H1 (cell line): Measurements from ENCODE around the gene IQGAP1. TPM values are rescaled to one million over a fixed set of nuclear protein-coding genes. Genes with fewer than 3 reads are reported as not detected.

Source experiments
- CTCF ChIA-PET: fragments of 300-600 bp; sonication (Branson Sonifier 250); formaldehyde crosslinking; loops from one replicate; lab custom pipeline; 2021; ENCODE audit not compliant: partially characterized antibody; lab: Charles Lee
- POLR2A ChIA-PET: fragments of 300-600 bp; sonication (Branson Sonifier 250); formaldehyde crosslinking; loops from one replicate; lab custom pipeline; 2021; ENCODE audit warnings: inconsistent platforms; ENCODE audit not compliant: partially characterized antibody; lab: Charles Lee
- DNase-seq, 2 experiments: peaks; one replicate each; pipeline versions ENCODE4 v3.0.0 to v3.0.0-alpha.2; 2010 to 2022; ENCODE audit warnings: low spot score in 2 of 2, low read depth in 1 of 2, mixed read lengths in 1 of 2
- FAIRE-seq: peaks from 2 replicates; lab custom pipeline; 2011; peaks lifted over from hg19 to GRCh38; lab: Jason Lieb, UNC
- H2AFZ ChIP-seq: 2 replicates; pipeline ENCODE4 v1.8.1; 2012; ENCODE audit warnings: low read length, inconsistent platforms
- H2AK5ac ChIP-seq: 2 replicates; pipeline ENCODE4 v1.6.1; 2013; ENCODE audit warnings: low read depth, low read length
- H2BK120ac ChIP-seq: replicated peaks from 2 replicates; pipeline ENCODE3; 2013; ENCODE audit warnings: low read depth, low read length, inconsistent platforms
- H2BK12ac ChIP-seq: 2 replicates; pipeline ENCODE4 v1.6.1; 2013; ENCODE audit warnings: low read depth, low read length
- H2BK15ac ChIP-seq: 2 replicates; pipeline ENCODE4 v1.6.1; 2013; ENCODE audit warnings: low read length
- H2BK20ac ChIP-seq: 2 replicates; pipeline ENCODE4 v1.6.1; 2013; ENCODE audit warnings: low read length
- H2BK5ac ChIP-seq: 2 replicates; pipeline ENCODE4 v1.6.1; 2013; ENCODE audit warnings: low read depth, low read length
- H3K14ac ChIP-seq: 2 replicates; pipeline ENCODE4 v1.6.1; 2013; ENCODE audit warnings: inconsistent platforms; ENCODE audit not compliant: insufficient read length
- H3K18ac ChIP-seq: 2 replicates; pipeline ENCODE4 v1.6.1; 2013; ENCODE audit warnings: low read length; ENCODE audit errors: extremely low read depth
- H3K23ac ChIP-seq: 2 replicates; pipeline ENCODE4 v1.6.1; 2013; ENCODE audit warnings: inconsistent platforms; ENCODE audit not compliant: insufficient read length
- H3K23me2 ChIP-seq: 2 replicates; pipeline ENCODE4 v1.6.1; 2013; ENCODE audit warnings: low read depth, low read length
- H3K27ac ChIP-seq: 2 replicates; pipeline ENCODE4 v1.6.1; 2011; ENCODE audit warnings: low read depth, low read length, inconsistent platforms
- H3K27me3 ChIP-seq, 4 experiments: replicated peaks in 1 of 4; 1 replicate in 1 of 4; 2 replicates in 3 of 4; pipeline versions ENCODE4 v1.6.1 to v1.8.1; 2011 to 2013; ENCODE audit warnings: low read length in 3 of 4, mild to moderate bottlenecking in 3 of 4, inconsistent platforms in 2 of 4, mixed read lengths in 2 of 4, moderate library complexity in 1 of 4; ENCODE audit not compliant: control insufficient read depth in 3 of 4, insufficient read depth in 3 of 4; ENCODE audit errors: extremely low read depth in 1 of 4
- H3K36me3 ChIP-seq, 4 experiments: 2 replicates each; pipeline versions ENCODE4 v1.6.1 to v1.8.1; 2011 to 2013; ENCODE audit warnings: mild to moderate bottlenecking in 4 of 4, low read length in 3 of 4, moderate library complexity in 2 of 4, control low read depth in 1 of 4, inconsistent platforms in 1 of 4; ENCODE audit not compliant: insufficient read depth in 4 of 4, control insufficient read depth in 2 of 4
- H3K4ac ChIP-seq: replicated peaks from 2 replicates; pipeline ENCODE3; 2013; ENCODE audit warnings: low read length, low read depth, mixed read lengths, inconsistent platforms; ENCODE audit not compliant: insufficient read length
- H3K4me1 ChIP-seq, 4 experiments: replicated peaks in 1 of 4; 1 replicate in 1 of 4; 2 replicates in 3 of 4; pipeline versions ENCODE4 v1.6.1 to v1.8.1; 2011 to 2013; ENCODE audit warnings: low read length in 3 of 4, inconsistent platforms in 2 of 4, mixed read lengths in 1 of 4; ENCODE audit not compliant: insufficient read depth in 4 of 4, control insufficient read depth in 3 of 4
- H3K4me2 ChIP-seq, 2 experiments: 2 replicates each; pipeline versions ENCODE4 v1.6.1 to v1.8.1; 2011 to 2013; ENCODE audit warnings: low read depth in 2 of 2, low read length in 2 of 2, control low read depth in 1 of 2, inconsistent platforms in 1 of 2, mild to moderate bottlenecking in 1 of 2; ENCODE audit not compliant: insufficient read depth in 1 of 2
- H3K4me3 ChIP-seq, 4 experiments: fragments of 200-600, 300-600 bp in 1 of 4; sonication (generic), shearing (Covaris generic), sonication (Bioruptor Twin) in 1 of 4; 2 replicates each; pipeline versions ENCODE4 v1.5.1 to v1.8.1; 2011 to 2016; ENCODE audit warnings: low read length in 4 of 4, low read depth in 3 of 4, control low read depth in 2 of 4, inconsistent platforms in 2 of 4, mild to moderate bottlenecking in 2 of 4, mixed read lengths in 1 of 4, moderate library complexity in 1 of 4; ENCODE audit not compliant: insufficient read depth in 2 of 4; ENCODE audit errors: extremely low read depth in 1 of 4
- H3K56ac ChIP-seq: replicated peaks from 2 replicates; pipeline ENCODE3; 2013; ENCODE audit warnings: low read depth, mild to moderate bottlenecking, mixed read lengths, low read length, inconsistent platforms; ENCODE audit not compliant: insufficient read length
- H3K79me1 ChIP-seq: 2 replicates; pipeline ENCODE4 v1.6.1; 2013; ENCODE audit warnings: low read depth, low read length, control low read depth
- H3K79me2 ChIP-seq, 2 experiments: 2 replicates each; pipeline versions ENCODE4 v1.6.1 to v1.8.1; 2012 to 2013; ENCODE audit warnings: low read length in 2 of 2, mild to moderate bottlenecking in 2 of 2, inconsistent platforms in 1 of 2; ENCODE audit not compliant: insufficient read depth in 2 of 2, control insufficient read depth in 1 of 2
- H3K9ac ChIP-seq, 4 experiments: replicated peaks in 1 of 4; 1 replicate in 1 of 4; 2 replicates in 3 of 4; pipeline versions ENCODE4 v1.6.1 to v1.8.1; 2011 to 2013; ENCODE audit warnings: low read depth in 3 of 4, low read length in 3 of 4, control low read depth in 2 of 4, mild to moderate bottlenecking in 2 of 4, moderate library complexity in 2 of 4, inconsistent platforms in 1 of 4; ENCODE audit errors: extremely low read depth in 1 of 4
- H3K9me3 ChIP-seq, 2 experiments: 2 replicates each; pipeline versions ENCODE4 v1.6.1 to v1.8.1; 2012 to 2013; ENCODE audit warnings: mild to moderate bottlenecking in 2 of 2, moderate library complexity in 2 of 2, control low read depth in 1 of 2, inconsistent platforms in 1 of 2, low read depth in 1 of 2, low read length in 1 of 2, mixed read lengths in 1 of 2; ENCODE audit not compliant: insufficient read depth in 2 of 2
- H4K20me1 ChIP-seq, 2 experiments: replicated peaks in 1 of 2; 2 replicates each; pipeline versions ENCODE3 to v1.8.1; 2011 to 2013; ENCODE audit warnings: inconsistent platforms in 2 of 2, low read length in 2 of 2, mild to moderate bottlenecking in 1 of 2; ENCODE audit not compliant: insufficient read depth in 2 of 2, control insufficient read depth in 1 of 2
- H4K5ac ChIP-seq: 2 replicates; pipeline ENCODE4 v1.6.1; 2013; ENCODE audit warnings: low read length, low read depth, mixed read lengths, inconsistent platforms; ENCODE audit not compliant: insufficient read length
- H4K8ac ChIP-seq: 2 replicates; pipeline ENCODE4 v1.8.0; 2013; ENCODE audit warnings: mild to moderate bottlenecking, moderate library complexity, low read length, inconsistent platforms; ENCODE audit not compliant: insufficient read depth; ENCODE audit errors: extremely low read depth
- H4K91ac ChIP-seq: replicated peaks from 2 replicates; pipeline ENCODE3; 2013; ENCODE audit warnings: low read length, mixed read lengths, inconsistent platforms; ENCODE audit not compliant: insufficient read length
- CBX5 ChIP-seq: fragments of 300-800, 300-1000 bp; sonication (generic); IDR thresholded peaks from 2 replicates; pipeline ENCODE4 v1.7.1; 2016; ENCODE audit warnings: antibody characterized with exemption, low read length, low read depth
- CEBPB ChIP-seq: IDR thresholded peaks from 2 replicates; pipeline ENCODE4 v1.6.1; 2012; ENCODE audit warnings: low read depth, low read length
- EP300 ChIP-seq, 2 experiments: IDR thresholded peaks; 1 replicate in 1 of 2; 2 replicates in 1 of 2; pipeline ENCODE4 v1.6.1; 2011 to 2012; ENCODE audit warnings: low read depth in 2 of 2, low read length in 2 of 2, mild to moderate bottlenecking in 2 of 2, borderline replicate concordance in 1 of 2, inconsistent platforms in 1 of 2, moderate library complexity in 1 of 2
- KDM4A ChIP-seq: IDR thresholded peaks from one replicate; pipeline ENCODE4 v1.7.1; 2012; ENCODE audit warnings: low read depth, mild to moderate bottlenecking, moderate library complexity, low read length, inconsistent platforms; ENCODE audit not compliant: severe bottlenecking
- POU5F1 ChIP-seq: IDR thresholded peaks from 2 replicates; pipeline ENCODE4 v1.6.1; 2011; ENCODE audit warnings: low read depth, mild to moderate bottlenecking, low read length, moderate library complexity
- RAD21 ChIP-seq, 2 experiments: IDR thresholded peaks in 1 of 2; conservative IDR thresholded peaks in 1 of 2; 2 replicates each; pipeline ENCODE4 v1.6.1; 2011; ENCODE audit warnings: low read depth in 2 of 2, low read length in 2 of 2, improper control_type of control experiment in 1 of 2, inconsistent platforms in 1 of 2, mild to moderate bottlenecking in 1 of 2, moderate library complexity in 1 of 2
- RBBP5 ChIP-seq: IDR thresholded peaks from 2 replicates; pipeline ENCODE4 v1.7.1; 2012; ENCODE audit warnings: low read depth, mild to moderate bottlenecking, inconsistent platforms, low read length, moderate library complexity, borderline replicate concordance
- RNF2 ChIP-seq: fragments of 200-900, 300-1000 bp; sonication (generic); IDR thresholded peaks from 2 replicates; pipeline ENCODE4 v1.7.1; 2016; ENCODE audit warnings: borderline replicate concordance, low read depth, mild to moderate bottlenecking, antibody characterized with exemption, low read length; ENCODE audit not compliant: poor library complexity, severe bottlenecking; ENCODE audit errors: missing control alignments
- SAP30 ChIP-seq: fragments of 300-600 bp; sonication (generic); IDR thresholded peaks from 2 replicates; pipeline ENCODE4 v1.7.1; 2012; ENCODE audit warnings: low read length, moderate library complexity, mild to moderate bottlenecking, inconsistent platforms; ENCODE audit not compliant: insufficient read depth, insufficient replicate concordance
- SUZ12 ChIP-seq: fragments of 200-600 bp; sonication (generic); IDR thresholded peaks from 2 replicates; pipeline ENCODE4 v1.6.1; 2012; ENCODE audit warnings: mild to moderate bottlenecking, inconsistent platforms, low read length, moderate library complexity, mixed read lengths
- WGBS, 2 experiments: shearing (Covaris generic) in 1 of 2; methylation state at CpG; one replicate each; pipeline versions ENCODE4 v1.1.6 to v1.1.7; 2013 to 2015; ENCODE audit warnings: low lambda C conversion rate in 2 of 2, mixed read lengths in 2 of 2, inconsistent platforms in 1 of 2, low coverage in 1 of 2, missing lambda C conversion rate in 1 of 2; ENCODE audit not compliant: insufficient replicate concordance in 2 of 2, insufficient coverage in 1 of 2, insufficient read length in 1 of 2; ENCODE audit errors: extremely low coverage in 1 of 2, missing lambda C conversion rate in 1 of 2; 5-methylcytosine and 5-hydroxymethylcytosine counted together
- polyA plus RNA-seq, 7 experiments: library from polyadenylated mRNA; depleted of rRNA in 3 of 7; stranded (reverse) in 5 of 7; unstranded in 2 of 7; fragments of >200 nt in 5 of 7; fragments of 200-250 nt in 2 of 7; gene quantifications; 1 replicate in 5 of 7; 2 replicates in 1 of 7; 4 replicates in 1 of 7; pipeline versions ENCODE4 v1.2.1 to v1.2.3, GENCODE V29; 2011 to 2013; ENCODE audit warnings: missing spikeins in 2 of 7, mixed read lengths in 2 of 7
- total RNA-seq: library from RNA; stranded (reverse); fragmentation: NEBNext Ultra II Directional; extraction: Animal tissue kit (Norgen Biotek cat#: 25700); gene quantifications from 2 replicates; pipeline ENCODE4 v1.2.1, GENCODE V29; 2021
- TF ChIP-seq, protein P1 (sequence below): IDR thresholded peaks from 2 replicates; pipeline ENCODE4 v1.6.1; 2012; ENCODE audit warnings: inconsistent platforms

The IQGAP1 gene
- total and polyA plus RNA-seq, 2 of the 8 experiments (the other 6 are each of a cell fraction or from before 2014, with no cell fraction given): 56.0 to 138 TPM

DNA sequence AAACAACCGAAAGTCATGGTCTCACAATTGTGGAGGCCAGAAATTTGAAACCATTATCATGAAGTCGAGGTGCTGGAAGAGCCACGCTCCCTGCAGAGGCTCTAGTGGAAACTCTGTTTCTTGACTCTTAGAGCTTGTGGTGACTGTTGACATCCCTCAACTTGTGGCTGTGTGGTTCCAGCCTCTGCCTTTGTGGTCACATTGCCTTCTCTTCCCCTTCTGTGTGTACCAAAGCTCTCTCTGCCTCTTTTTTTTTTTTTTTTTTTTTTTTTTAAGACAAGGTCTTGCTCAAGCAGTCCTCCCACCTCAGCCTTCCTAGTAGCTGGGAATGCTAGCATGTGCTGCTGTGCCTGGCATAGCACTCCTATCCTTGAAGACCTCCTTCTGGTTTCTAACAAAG, 93.0 kb downstream of the IQGAP1 start:
- H3K9ac ChIP-seq: no peak overlapping the region
- no peak overlapping the region for H3K4ac ChIP-seq
- no peak overlapping the region for H2BK15ac ChIP-seq
- no peak overlapping the region for H3K4me3 ChIP-seq
- no peak overlapping the region for H4K8ac ChIP-seq
- H3K23ac ChIP-seq: no peak overlapping the region
- no peaks in the 10 kb centered on the region for H3K9me3 ChIP-seq
- no peak overlapping the region for H3K56ac ChIP-seq
- H3K36me3 ChIP-seq: peaks cover 11 to 60% (median 39%) of the 10 kb centered on the region in 4 experiments
- no peaks in the 10 kb centered on the region for H3K4me1 ChIP-seq
- no peaks in the 10 kb centered on the region for H3K79me2 ChIP-seq
- POLR2A ChIA-PET: no interaction called here
- no peak overlapping the region for H2BK120ac ChIP-seq
- no peak overlapping the region for H3K18ac ChIP-seq
- no peak overlapping the region for H3K14ac ChIP-seq
- H2AK5ac ChIP-seq: no peak overlapping the region
- DNase-seq (no peak), FAIRE-seq (no peak)
- no peak overlapping the region for H2BK5ac ChIP-seq
- H2AFZ ChIP-seq: no peak overlapping the region
- CTCF ChIA-PET: interaction anchor here (0.6 to 9.5 kb wide), 35 partner anchors 8 to 325 kb away, joined by 3 to 175 read pairs (median 7); partner anchors contain the start of gene ZNF774
- peaks cover 0 to 3% of the 10 kb centered on the region in 2 experiments for H4K20me1 ChIP-seq
- H2BK12ac ChIP-seq: no peak overlapping the region
- no peak overlapping the region for H4K91ac ChIP-seq
- no peaks in the 10 kb centered on the region for H3K79me1 ChIP-seq
- no peaks in the 10 kb centered on the region for H3K27me3 ChIP-seq
- H3K27ac ChIP-seq: no peak overlapping the region
- no peak overlapping the region for H2BK20ac ChIP-seq
- H4K5ac ChIP-seq: no peak overlapping the region
- H3K4me2 ChIP-seq: no peak overlapping the region
- no peaks in the 10 kb centered on the region for H3K23me2 ChIP-seq
- 85% methylated on average over 3 of the region's 3 CpGs; no CpG with 5 or more reads in 1 of the 2 experiments for WGBS, 2 experiments
- TF ChIP-seq KDM4A (no peak), SUZ12 (no peak), RAD21 (IDR thresholded peaks at IDR 0.05 in 1 of 2, conservative IDR thresholded peaks at IDR 0.05 in 1 of 2; ENCODE audit: low read depth in 2 of 2, low read length in 2 of 2) (no peak), RNF2 (no peak), SAP30 (no peak), EP300 (IDR thresholded peaks at IDR 0.05; ENCODE audit: borderline replicate concordance in 1 of 2, low read depth in 2 of 2, low read length in 2 of 2) (no peak), CEBPB (no peak), RBBP5 (no peak), CBX5 (no peak), POU5F1 (no peak)
- TF ChIP-seq, protein P1, sequence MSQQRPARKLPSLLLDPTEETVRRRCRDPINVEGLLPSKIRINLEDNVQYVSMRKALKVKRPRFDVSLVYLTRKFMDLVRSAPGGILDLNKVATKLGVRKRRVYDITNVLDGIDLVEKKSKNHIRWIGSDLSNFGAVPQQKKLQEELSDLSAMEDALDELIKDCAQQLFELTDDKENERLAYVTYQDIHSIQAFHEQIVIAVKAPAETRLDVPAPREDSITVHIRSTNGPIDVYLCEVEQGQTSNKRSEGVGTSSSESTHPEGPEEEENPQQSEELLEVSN: no peak
